DOHH2 (cell line): ENCODE results near the gene SCGB1A1.

Experiments used
- EZH2phosphoT487 ChIP-seq: fragments of 200-600 bp; sonication (generic); IDR thresholded peaks from 2 replicates; pipeline ENCODE4 v1.6.1; 2017; ENCODE audit warnings: borderline replicate concordance, mild to moderate bottlenecking, antibody characterized with exemption, low read length, moderate library complexity, mixed read lengths
- TF ChIP-seq, protein P1 (sequence below): fragments of 200-600 bp; sonication (generic); IDR thresholded peaks from one replicate; pipeline ENCODE4 v1.5.1; 2014; ENCODE audit warnings: antibody characterized with exemption, mild to moderate bottlenecking, low read depth, low read length; ENCODE audit not compliant: poor library complexity, severe bottlenecking

DNA sequence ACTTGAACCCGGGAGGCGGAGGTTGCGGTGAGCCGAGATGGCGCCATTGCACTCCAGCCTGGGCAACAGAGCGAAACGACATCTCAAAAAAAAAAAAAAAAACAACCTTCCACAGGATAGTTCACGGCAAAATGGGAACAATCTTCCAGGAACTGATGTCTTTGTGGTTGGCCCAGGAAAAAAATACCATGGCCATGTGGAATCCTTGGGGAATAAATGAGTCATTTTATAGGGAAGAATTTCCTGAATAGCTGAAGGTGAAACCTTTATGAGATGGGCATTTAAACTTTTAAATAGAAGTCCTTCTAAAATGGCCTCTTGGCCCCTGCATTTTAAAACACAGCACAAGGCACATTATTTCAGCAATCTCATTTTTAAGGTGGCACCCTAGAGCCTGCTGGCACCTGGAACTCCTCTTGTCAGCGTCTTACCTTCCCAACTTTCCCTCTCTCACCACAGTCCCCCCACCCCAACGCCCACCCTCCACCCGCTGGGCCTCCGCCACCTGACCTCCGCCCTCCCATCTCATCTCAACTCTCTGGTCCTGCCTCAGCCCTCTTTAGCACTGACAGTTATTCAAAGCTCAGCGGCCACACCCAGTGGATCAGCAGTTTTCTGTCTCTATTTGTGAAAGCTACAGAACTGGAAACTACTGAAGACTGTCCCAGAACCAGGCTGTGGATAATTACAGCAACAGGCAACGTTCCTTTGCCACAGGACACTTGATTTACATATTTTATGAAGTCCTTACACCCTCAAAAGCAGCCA lies 43.1 kb downstream of the SCGB1A1 start:
- TF ChIP-seq, protein P1, sequence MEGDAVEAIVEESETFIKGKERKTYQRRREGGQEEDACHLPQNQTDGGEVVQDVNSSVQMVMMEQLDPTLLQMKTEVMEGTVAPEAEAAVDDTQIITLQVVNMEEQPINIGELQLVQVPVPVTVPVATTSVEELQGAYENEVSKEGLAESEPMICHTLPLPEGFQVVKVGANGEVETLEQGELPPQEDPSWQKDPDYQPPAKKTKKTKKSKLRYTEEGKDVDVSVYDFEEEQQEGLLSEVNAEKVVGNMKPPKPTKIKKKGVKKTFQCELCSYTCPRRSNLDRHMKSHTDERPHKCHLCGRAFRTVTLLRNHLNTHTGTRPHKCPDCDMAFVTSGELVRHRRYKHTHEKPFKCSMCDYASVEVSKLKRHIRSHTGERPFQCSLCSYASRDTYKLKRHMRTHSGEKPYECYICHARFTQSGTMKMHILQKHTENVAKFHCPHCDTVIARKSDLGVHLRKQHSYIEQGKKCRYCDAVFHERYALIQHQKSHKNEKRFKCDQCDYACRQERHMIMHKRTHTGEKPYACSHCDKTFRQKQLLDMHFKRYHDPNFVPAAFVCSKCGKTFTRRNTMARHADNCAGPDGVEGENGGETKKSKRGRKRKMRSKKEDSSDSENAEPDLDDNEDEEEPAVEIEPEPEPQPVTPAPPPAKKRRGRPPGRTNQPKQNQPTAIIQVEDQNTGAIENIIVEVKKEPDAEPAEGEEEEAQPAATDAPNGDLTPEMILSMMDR, result no peak
- no peak for TF ChIP-seq EZH2phosphoT487
